GM21786 (cell line): ENCODE measurements around the gene KLHL17.

Experiments
- ATAC-seq: cut with Tn5 transposase; IDR thresholded peaks from one replicate; pipeline ENCODE4 v1.9.1; 2021; ENCODE audit not compliant: unreplicated experiment

The KLHL17 gene

DNA sequence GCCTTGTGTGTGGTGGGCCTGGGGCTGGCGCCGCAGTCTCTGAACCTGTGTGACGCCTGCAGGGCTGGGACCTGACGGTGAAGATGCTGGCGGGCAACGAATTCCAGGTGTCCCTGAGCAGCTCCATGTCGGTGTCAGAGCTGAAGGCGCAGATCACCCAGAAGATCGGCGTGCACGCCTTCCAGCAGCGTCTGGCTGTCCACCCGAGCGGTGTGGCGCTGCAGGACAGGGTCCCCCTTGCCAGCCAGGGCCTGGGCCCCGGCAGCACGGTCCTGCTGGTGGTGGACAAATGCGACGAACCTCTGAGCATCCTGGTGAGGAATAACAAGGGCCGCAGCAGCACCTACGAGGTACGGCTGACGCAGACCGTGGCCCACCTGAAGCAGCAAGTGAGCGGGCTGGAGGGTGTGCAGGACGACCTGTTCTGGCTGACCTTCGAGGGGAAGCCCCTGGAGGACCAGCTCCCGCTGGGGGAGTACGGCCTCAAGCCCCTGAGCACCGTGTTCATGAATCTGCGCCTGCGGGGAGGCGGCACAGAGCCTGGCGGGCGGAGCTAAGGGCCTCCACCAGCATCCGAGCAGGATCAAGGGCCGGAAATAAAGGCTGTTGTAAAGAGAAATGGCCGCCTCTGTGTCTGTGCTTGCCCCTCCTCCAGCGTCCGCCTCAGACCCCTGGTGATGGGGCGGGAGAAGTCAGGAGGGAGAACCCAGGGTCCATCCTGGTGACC is 53.7 kb downstream of the KLHL17 start:
- no peak for ATAC-seq

GRCh38 chr1:1014799-1015681 is 54.7 kb downstream of the KLHL17 start:
- ATAC-seq = no peak
